ENCODE results near the gene NYAP2.

- no peak for TF ChIP-seq GATA3 (IDR thresholded peaks at IDR 0.05; ENCODE audit: low read depth, low read length)
- no peak for TF ChIP-seq GATA2 (IDR thresholded peaks at IDR 0.05; ENCODE audit: low read depth, low read length)
Observed at GRCh38 chr2:225620227-225620626, 220.7 kb downstream of the NYAP2 start.
